CD4-positive, CD25-positive, alpha-beta regulatory T cell (primary cell): ENCODE measurements around the gene GNG7. TPM values are rescaled to one million over a fixed set of nuclear protein-coding genes. Genes with fewer than 3 reads are reported as not detected.
"Not testable (repeated sequence)": the region's sequence is repeated elsewhere in the genome, so short reads cannot be mapped to it uniquely, and the experiment has no call there.

ENCODE experiments used
- ATAC-seq, 2 donors: fragments of 150-1000 bp; cut with Tn5 transposase; one replicate each; pipeline ENCODE4 v1.10.0; 2021; ENCODE audit warnings: low read depth in 2 of 2, moderate number of reproducible peaks in 2 of 2, moderate library complexity in 1 of 2
- DNase-seq, 3 donors: peaks; one replicate each; pipeline versions ENCODE4 v3.0.0 to v3.0.0-alpha.2; 2012 to 2022; ENCODE audit warnings: mixed read lengths in 1 of 3
- H3K27ac ChIP-seq: one replicate; pipeline ENCODE4 v1.7.0; 2013; ENCODE audit warnings: mild to moderate bottlenecking, low read length; ENCODE audit not compliant: insufficient read depth, poor library complexity, severe bottlenecking
- H3K27me3 ChIP-seq: one replicate; pipeline ENCODE4 v1.7.0; 2013; ENCODE audit warnings: low read length; ENCODE audit not compliant: control insufficient read depth, insufficient read depth
- H3K36me3 ChIP-seq: one replicate; pipeline ENCODE4 v1.7.0; 2013; ENCODE audit warnings: mild to moderate bottlenecking, low read length, moderate library complexity; ENCODE audit not compliant: control insufficient read depth, insufficient read depth
- H3K4me1 ChIP-seq: 2 replicates; pipeline ENCODE4 v1.7.0; 2013; ENCODE audit warnings: mild to moderate bottlenecking, low read length; ENCODE audit not compliant: insufficient read depth, control insufficient read depth, poor library complexity, severe bottlenecking
- H3K4me3 ChIP-seq: one replicate; pipeline ENCODE4 v1.7.0; 2013; ENCODE audit warnings: low read depth, mild to moderate bottlenecking, low read length, moderate library complexity
- H3K9me3 ChIP-seq, 2 experiments: 1 replicate in 1 of 2; 2 replicates in 1 of 2; pipeline ENCODE4 v1.7.0; 2013; ENCODE audit warnings: low read length in 2 of 2, mild to moderate bottlenecking in 1 of 2, moderate library complexity in 1 of 2; ENCODE audit not compliant: control insufficient read depth in 2 of 2
- H3K27ac Mint-ChIP-seq, 3 donors: one replicate each; pipeline ENCODE4 v1.8.0; 2020 to 2022; ENCODE audit warnings: mild to moderate bottlenecking in 3 of 3, mixed read lengths in 3 of 3, moderate library complexity in 2 of 3
- H3K27me3 Mint-ChIP-seq: one replicate; pipeline ENCODE4 v1.8.0; 2022; ENCODE audit warnings: mild to moderate bottlenecking, mixed read lengths
- H3K36me3 Mint-ChIP-seq: one replicate; pipeline ENCODE4 v1.8.0; 2020; ENCODE audit warnings: mixed read lengths
- H3K4me1 Mint-ChIP-seq, 4 donors: one replicate each; pipeline ENCODE4 v1.8.0; 2020 to 2022; ENCODE audit warnings: mixed read lengths in 4 of 4, mild to moderate bottlenecking in 1 of 4
- H3K4me3 Mint-ChIP-seq, 4 donors: one replicate each; pipeline ENCODE4 v1.8.0; 2020 to 2022; ENCODE audit warnings: mild to moderate bottlenecking in 4 of 4, mixed read lengths in 4 of 4, moderate library complexity in 3 of 4
- H3K9me3 Mint-ChIP-seq, 7 donors: one replicate each; pipeline ENCODE4 v1.8.0; 2020 to 2022; ENCODE audit warnings: mixed read lengths in 7 of 7, mild to moderate bottlenecking in 3 of 7, moderate library complexity in 2 of 7
- polyA plus RNA-seq, 4 donors: library from polyadenylated mRNA; unstranded; fragments of 300-500 nt; fragmentation: Illumina TruSeq; gene quantifications; one replicate each; pipeline ENCODE4 v1.2.3, GENCODE V29; 2021
- total RNA-seq: library from RNA; stranded (reverse); gene quantifications from one replicate; pipeline ENCODE4 v1.2.3, GENCODE V29; 2022

The GNG7 gene
- total and polyA plus RNA-seq, 5 donors from 2014 or later: 0.65 to 1.6 (median 1.2) TPM

GRCh38 chr19:2544576-2545415, 157.7 kb downstream of the GNG7 start:
- H3K27me3 ChIP-seq: no peaks in the 10 kb centered on the region
- no peak overlapping the region for H3K27ac ChIP-seq
- Mint-ChIP-seq H3K27ac (no peak overlapping the region), H3K4me3 (no peak overlapping the region), H3K27me3 (no peaks in the 10 kb centered on the region), H3K4me1 (peaks cover 0 to 14% (median 7%) of the 10 kb centered on the region in 4 donors), H3K9me3 (peaks cover 0 to 2% (median 0%) of the 10 kb centered on the region in 7 donors), H3K36me3 (no peaks in the 10 kb centered on the region)
- no peaks in the 10 kb centered on the region for H3K9me3 ChIP-seq
- H3K4me1 ChIP-seq: peaks cover 15% of the 10 kb centered on the region
- no peak overlapping the region for H3K4me3 ChIP-seq
- DNase-seq (no peak), ATAC-seq (no peak)
- H3K36me3 ChIP-seq: no peaks in the 10 kb centered on the region

- ATAC-seq: peak; percentile 81 to 84
- H3K36me3 Mint-ChIP-seq: no peaks in the 10 kb centered on the region
- Histone ChIP-seq H3K9me3 (no peaks in the 10 kb centered on the region), H3K36me3 (no peaks in the 10 kb centered on the region), H3K27ac (no peak overlapping the region), H3K27me3 (no peaks in the 10 kb centered on the region), H3K4me1 (peaks cover 15% of the 10 kb centered on the region), H3K4me3 (peak overlapping the region; percentile 24)
- no peaks in the 10 kb centered on the region for H3K27me3 Mint-ChIP-seq
- peak in 2 of 3 donors; percentile 13 to 68 for DNase-seq
- peaks cover 0 to 2% (median 0%) of the 10 kb centered on the region in 7 donors for H3K9me3 Mint-ChIP-seq
- peak overlapping the region; percentile 57 to 83 (median 75) for H3K27ac Mint-ChIP-seq
- H3K4me3 Mint-ChIP-seq: peak overlapping the region; percentile 8 to 81 (median 60)
- peaks cover 0 to 14% (median 7%) of the 10 kb centered on the region in 4 donors for H3K4me1 Mint-ChIP-seq
These were observed 158.7 kb downstream of the GNG7 start for GRCh38 chr19:2543463-2544442.

- not testable (repeated sequence) for H3K4me3 ChIP-seq, H3K9me3 ChIP-seq, H3K27ac ChIP-seq, DNase-seq, ATAC-seq, H3K9me3 Mint-ChIP-seq, H3K36me3 Mint-ChIP-seq, H3K27me3 ChIP-seq, H3K27me3 Mint-ChIP-seq, H3K36me3 ChIP-seq
- H3K4me3 Mint-ChIP-seq: peak overlapping the region in 2 of 4 donors; percentile 46 to 74
- H3K27ac Mint-ChIP-seq: peak overlapping the region in 2 of 3 donors; percentile 75 to 83
- H3K4me1 ChIP-seq: peaks cover 15% of the 10 kb centered on the region
- peaks cover 0 to 14% (median 7%) of the 10 kb centered on the region in 4 donors for H3K4me1 Mint-ChIP-seq
These were observed 159.4 kb downstream of the GNG7 start for GRCh38 chr19:2543072-2543462.

- Histone ChIP-seq H3K4me3 (no peak overlapping the region), H3K4me1 (peaks cover 15% of the 10 kb centered on the region), H3K9me3 (no peaks in the 10 kb centered on the region), H3K36me3 (no peaks in the 10 kb centered on the region), H3K27me3 (no peaks in the 10 kb centered on the region), H3K27ac (no peak overlapping the region)
- Mint-ChIP-seq H3K27me3 (no peaks in the 10 kb centered on the region), H3K27ac (no peak overlapping the region), H3K4me1 (peaks cover 0 to 18% (median 7%) of the 10 kb centered on the region in 4 donors), H3K36me3 (no peaks in the 10 kb centered on the region), H3K4me3 (no peak overlapping the region), H3K9me3 (peaks cover 0 to 2% (median 0%) of the 10 kb centered on the region in 7 donors)
- DNase-seq (no peak), ATAC-seq (no peak)
These were observed 160.0 kb downstream of the GNG7 start for GRCh38 chr19:2542341-2543069.

GRCh38 chr19:2540646-2541454, 161.6 kb downstream of the GNG7 start:
- no peaks in the 10 kb centered on the region for H3K27me3 Mint-ChIP-seq
- DNase-seq (no peak), ATAC-seq (no peak)
- H3K4me3 Mint-ChIP-seq: no peak overlapping the region
- H3K4me3 ChIP-seq: no peak overlapping the region
- H3K27ac Mint-ChIP-seq: no peak overlapping the region
- peaks cover 15% of the 10 kb centered on the region for H3K4me1 ChIP-seq
- peaks cover 0 to 17% (median 7%) of the 10 kb centered on the region in 4 donors for H3K4me1 Mint-ChIP-seq
- no peaks in the 10 kb centered on the region for H3K36me3 ChIP-seq
- no peaks in the 10 kb centered on the region for H3K36me3 Mint-ChIP-seq
- H3K27ac ChIP-seq: no peak overlapping the region
- no peaks in the 10 kb centered on the region for H3K9me3 ChIP-seq
- peaks cover 0 to 2% (median 0%) of the 10 kb centered on the region in 7 donors for H3K9me3 Mint-ChIP-seq
- H3K27me3 ChIP-seq: no peaks in the 10 kb centered on the region

GRCh38 chr19:2540251-2540645, 162.2 kb downstream of the GNG7 start:
- no peak for DNase-seq

More at GRCh38 chr19:2540251-2540645, 162.2 kb downstream of the GNG7 start:
- no peak overlapping the region for H3K27ac Mint-ChIP-seq
- no peaks in the 10 kb centered on the region for H3K9me3 ChIP-seq
- no peaks in the 10 kb centered on the region for H3K36me3 Mint-ChIP-seq
- H3K36me3 ChIP-seq: no peaks in the 10 kb centered on the region
- H3K9me3 Mint-ChIP-seq: no peaks in the 10 kb centered on the region
- no peak overlapping the region for H3K4me3 ChIP-seq
- peaks cover 15% of the 10 kb centered on the region for H3K4me1 ChIP-seq
- no peak overlapping the region for H3K27ac ChIP-seq
- H3K4me1 Mint-ChIP-seq: peaks cover 0 to 17% (median 7%) of the 10 kb centered on the region in 4 donors
- no peaks in the 10 kb centered on the region for H3K27me3 Mint-ChIP-seq
- no peak overlapping the region for H3K4me3 Mint-ChIP-seq
- no peak for ATAC-seq
- H3K27me3 ChIP-seq: no peaks in the 10 kb centered on the region
